Nephron (organoid): ENCODE results near the gene UBR2.

ENCODE experiments used
- H3K27ac Mint-ChIP-seq, 3 experiments: 2 replicates each; pipeline ENCODE4 v1.8.0; 2020; ENCODE audit warnings: mixed read lengths in 3 of 3, mild to moderate bottlenecking in 2 of 3, moderate library complexity in 1 of 3
- H3K27me3 Mint-ChIP-seq: 2 replicates; pipeline ENCODE4 v1.8.0; 2021; ENCODE audit warnings: low read depth, mild to moderate bottlenecking, moderate library complexity, mixed read lengths
- H3K36me3 Mint-ChIP-seq: 2 replicates; pipeline ENCODE4 v1.8.0; 2020; ENCODE audit warnings: low read depth, mixed read lengths
- H3K4me1 Mint-ChIP-seq: 2 replicates; pipeline ENCODE4 v1.8.0; 2020; ENCODE audit warnings: mixed read lengths
- H3K4me3 Mint-ChIP-seq, 3 experiments: 2 replicates each; pipeline ENCODE4 v1.8.0; 2020; ENCODE audit warnings: mild to moderate bottlenecking in 3 of 3, mixed read lengths in 3 of 3, moderate library complexity in 2 of 3
- H3K9me3 Mint-ChIP-seq: 2 replicates; pipeline ENCODE4 v1.8.0; 2020; ENCODE audit warnings: mixed read lengths
- CTCF ChIP-seq, 3 experiments: fragments of 200-600 bp; sonication (generic); IDR thresholded peaks; one replicate each; pipeline ENCODE4 v1.5.0; 2021; ENCODE audit warnings: antibody characterized with exemption in 3 of 3; ENCODE audit not compliant: unreplicated experiment in 3 of 3

UBR2 gene

GRCh38 chr6:42692137-42692911, 128.5 kb downstream of the UBR2 start:
- no peak for TF ChIP-seq CTCF (IDR thresholded peaks at IDR 0.05; ENCODE audit: unreplicated experiment in 3 of 3)
- Mint-ChIP-seq H3K4me3 (no peak overlapping the region), H3K9me3 (peaks cover 5% of the 10 kb centered on the region), H3K27me3 (no peaks in the 10 kb centered on the region), H3K27ac (no peak overlapping the region), H3K36me3 (peaks cover 69% of the 10 kb centered on the region), H3K4me1 (no peaks in the 10 kb centered on the region)

GRCh38 chr6:42693725-42694323, 130.0 kb downstream of the UBR2 start:
- Mint-ChIP-seq H3K9me3 (no peaks in the 10 kb centered on the region), H3K4me1 (no peaks in the 10 kb centered on the region), H3K36me3 (peaks cover 54% of the 10 kb centered on the region), H3K4me3 (no peak overlapping the region), H3K27ac (no peak overlapping the region), H3K27me3 (no peaks in the 10 kb centered on the region)
- no peak for TF ChIP-seq CTCF (IDR thresholded peaks at IDR 0.05; ENCODE audit: unreplicated experiment in 3 of 3)

DNA sequence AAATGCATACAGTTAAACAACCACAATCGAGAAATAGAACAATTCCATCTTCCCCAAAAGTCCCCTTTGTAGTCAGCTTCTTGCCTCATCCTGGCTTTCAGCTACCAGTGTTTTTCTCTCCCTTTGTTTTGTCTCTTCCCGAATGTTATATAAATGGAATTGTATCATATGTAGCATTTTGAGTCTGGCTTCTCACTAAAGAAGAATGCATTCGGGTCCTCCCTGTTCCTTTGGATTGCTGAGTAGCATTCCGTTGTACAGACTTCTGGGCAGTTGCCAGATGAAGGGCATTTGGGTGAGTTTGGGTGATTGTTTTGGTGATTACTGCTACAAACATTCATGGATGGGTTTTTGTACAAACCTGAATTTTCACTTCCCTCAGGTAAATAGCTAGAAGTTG, 130.8 kb downstream of the UBR2 start:
- H3K27ac Mint-ChIP-seq = no peak overlapping the region
- H3K4me1 Mint-ChIP-seq = no peaks in the 10 kb centered on the region
- no peaks in the 10 kb centered on the region for H3K9me3 Mint-ChIP-seq
- no peaks in the 10 kb centered on the region for H3K27me3 Mint-ChIP-seq
- no peak overlapping the region for H3K4me3 Mint-ChIP-seq
- H3K36me3 Mint-ChIP-seq = peaks cover 47% of the 10 kb centered on the region
- no peak for TF ChIP-seq CTCF (IDR thresholded peaks at IDR 0.05; ENCODE audit: unreplicated experiment in 3 of 3)

DNA sequence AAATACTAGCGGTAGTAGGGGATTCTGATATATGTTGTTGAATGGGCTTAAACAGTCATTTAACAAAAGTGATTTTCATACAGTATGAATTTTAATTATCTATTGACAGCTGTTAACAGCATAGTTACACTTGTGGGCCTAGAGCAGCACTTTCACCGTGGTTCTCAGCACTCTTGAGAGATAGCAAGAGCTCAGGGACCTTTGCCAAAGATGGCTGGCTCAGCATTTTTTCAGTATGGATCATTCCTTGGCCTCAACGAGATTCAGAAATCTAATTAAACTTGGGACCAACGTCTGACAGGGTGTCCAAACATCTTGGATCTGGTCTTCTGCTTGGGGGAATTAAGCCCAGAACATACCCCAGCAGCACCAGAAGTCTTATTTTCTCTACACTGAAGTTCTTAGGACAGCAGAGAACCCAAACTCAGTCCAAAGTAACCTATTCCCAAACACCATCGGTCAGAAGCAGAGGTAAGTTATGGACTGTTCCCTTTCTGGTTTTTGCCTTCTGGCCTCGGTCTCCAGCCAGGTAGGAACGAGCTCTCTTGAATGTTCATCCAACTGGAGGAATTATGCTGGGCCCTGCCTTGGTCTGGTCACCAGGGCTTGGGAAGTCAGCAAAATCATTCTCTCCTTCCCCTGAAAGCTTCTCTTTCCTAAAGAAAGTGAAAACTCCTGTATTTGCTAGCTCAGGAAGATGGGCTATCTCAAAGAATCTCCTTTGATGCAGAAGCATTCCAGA, 132.9 kb downstream of the UBR2 start:
- Mint-ChIP-seq H3K27ac (no peak overlapping the region), H3K4me1 (no peaks in the 10 kb centered on the region), H3K27me3 (no peaks in the 10 kb centered on the region), H3K9me3 (no peaks in the 10 kb centered on the region), H3K4me3 (no peak overlapping the region), H3K36me3 (peaks cover 36% of the 10 kb centered on the region)
- no peak for TF ChIP-seq CTCF (IDR thresholded peaks at IDR 0.05; ENCODE audit: unreplicated experiment in 3 of 3)

- no peak for TF ChIP-seq CTCF (IDR thresholded peaks at IDR 0.05; ENCODE audit: unreplicated experiment in 3 of 3)
- no peak overlapping the region for H3K27ac Mint-ChIP-seq
- H3K4me1 Mint-ChIP-seq = no peaks in the 10 kb centered on the region
- no peak overlapping the region for H3K4me3 Mint-ChIP-seq
- H3K36me3 Mint-ChIP-seq = peaks cover 34% of the 10 kb centered on the region
- no peaks in the 10 kb centered on the region for H3K27me3 Mint-ChIP-seq
- no peaks in the 10 kb centered on the region for H3K9me3 Mint-ChIP-seq
These were observed 133.4 kb downstream of the UBR2 start for GRCh38 chr6:42697268-42697655.
